IMR-90 (cell line): ENCODE measurements around the gene OBI1. TPM values are rescaled to one million over a fixed set of nuclear protein-coding genes. Genes with fewer than 3 reads are reported as not detected.

Experiments used
- ATAC-seq: fragments of 200-7000 bp; cut with Tn5 transposase; 2 replicates; pipeline ENCODE4 v1.9.1; 2020; ENCODE audit warnings: low read depth, mild to moderate bottlenecking, moderate library complexity
- BruUV-seq: library from RNA; stranded (reverse); fragments of 400-500 nt; replicated peaks from 2 replicates; lab custom pipeline; 2021; lab: Mats Ljungman, UMichigan
- CTCF ChIA-PET: fragments of 300-600 bp; formaldehyde crosslinking; extraction: SDS; loops from one replicate; lab custom pipeline; 2021; ENCODE audit warnings: antibody characterized with exemption; lab: Yijun Ruan, JAX
- POLR2A ChIA-PET: fragments of 300-600 bp; sonication (Branson Sonifier 250); formaldehyde crosslinking; loops from one replicate; lab custom pipeline; 2022; ENCODE audit warnings: antibody characterized with exemption; ENCODE audit not compliant: unreplicated experiment; lab: Charles Lee
- DNase-seq: peaks from one replicate; pipeline ENCODE4 v3.0.0; 2013
- H2AFZ ChIP-seq: replicated peaks from 2 replicates; pipeline ENCODE3; 2013; ENCODE audit warnings: low read length, mild to moderate bottlenecking; ENCODE audit not compliant: poor library complexity
- H2AK5ac ChIP-seq: 2 replicates; pipeline ENCODE4 v1.6.1; 2013; ENCODE audit warnings: low read depth, low read length, inconsistent platforms
- H2AK9ac ChIP-seq: replicated peaks from 2 replicates; pipeline ENCODE3; 2013; ENCODE audit warnings: mild to moderate bottlenecking, low read depth, low read length, moderate library complexity; ENCODE audit not compliant: poor library complexity
- H2BK120ac ChIP-seq: 2 replicates; pipeline ENCODE4 v1.6.1; 2013; ENCODE audit warnings: low read depth, low read length, inconsistent platforms
- H2BK15ac ChIP-seq: 3 replicates; pipeline ENCODE4 v1.6.1; 2013; ENCODE audit warnings: low read depth, low read length, inconsistent platforms
- H2BK20ac ChIP-seq: 2 replicates; pipeline ENCODE4 v1.6.1; 2013; ENCODE audit warnings: low read depth, mild to moderate bottlenecking, inconsistent platforms, low read length, moderate library complexity
- H2BK5ac ChIP-seq: 2 replicates; pipeline ENCODE4 v1.6.1; 2013; ENCODE audit warnings: mild to moderate bottlenecking, low read depth, low read length, inconsistent platforms; ENCODE audit not compliant: poor library complexity, severe bottlenecking
- H3K14ac ChIP-seq: replicated peaks from 2 replicates; pipeline ENCODE4 v1.6.1; 2013; ENCODE audit warnings: low read depth, low read length, inconsistent platforms
- H3K18ac ChIP-seq: 2 replicates; pipeline ENCODE4 v1.6.1; 2013; ENCODE audit warnings: low read depth, low read length, control low read depth
- H3K23ac ChIP-seq: 2 replicates; pipeline ENCODE4 v1.6.1; 2013; ENCODE audit warnings: low read depth, low read length, inconsistent platforms
- H3K27ac ChIP-seq: 2 replicates; pipeline ENCODE4 v1.5.1; 2013; ENCODE audit warnings: mild to moderate bottlenecking, control low read depth, low read length; ENCODE audit not compliant: insufficient read depth
- H3K27me3 ChIP-seq: 2 replicates; pipeline ENCODE4 v1.6.1; 2013; ENCODE audit warnings: low read length; ENCODE audit not compliant: control insufficient read depth, insufficient read depth
- H3K36me3 ChIP-seq: 2 replicates; pipeline ENCODE4 v1.6.1; 2013; ENCODE audit warnings: low read length, mixed read lengths; ENCODE audit not compliant: control insufficient read depth, insufficient read depth
- H3K4ac ChIP-seq: 2 replicates; pipeline ENCODE4 v1.6.1; 2013; ENCODE audit warnings: low read depth, low read length, inconsistent platforms
- H3K4me1 ChIP-seq: 2 replicates; pipeline ENCODE4 v1.6.1; 2013; ENCODE audit warnings: low read length, mixed read lengths; ENCODE audit not compliant: control insufficient read depth, insufficient read depth
- H3K4me2 ChIP-seq: 2 replicates; pipeline ENCODE4 v1.6.1; 2013; ENCODE audit warnings: low read depth, mild to moderate bottlenecking, control low read depth, low read length, moderate library complexity
- H3K4me3 ChIP-seq: 2 replicates; pipeline ENCODE4 v1.5.1; 2013; ENCODE audit warnings: low read depth, mild to moderate bottlenecking, control low read depth, low read length, moderate library complexity; ENCODE audit not compliant: insufficient read depth
- H3K56ac ChIP-seq: 2 replicates; pipeline ENCODE4 v1.6.1; 2013; ENCODE audit warnings: low read length, inconsistent platforms; ENCODE audit not compliant: insufficient read depth; ENCODE audit errors: extremely low read depth
- H3K79me1 ChIP-seq, 2 experiments: 2 replicates each; pipeline ENCODE4 v1.6.1; 2013; ENCODE audit warnings: low read length in 2 of 2, inconsistent platforms in 1 of 2, low read depth in 1 of 2
- H3K9ac ChIP-seq: 2 replicates; pipeline ENCODE4 v1.6.1; 2013; ENCODE audit warnings: low read depth, low read length, control low read depth
- H3K9me1 ChIP-seq: 2 replicates; pipeline ENCODE4 v1.6.1; 2013; ENCODE audit warnings: low read length, inconsistent platforms; ENCODE audit not compliant: insufficient read depth
- H3K9me3 ChIP-seq: 2 replicates; pipeline ENCODE4 v1.6.1; 2013; ENCODE audit warnings: low read length; ENCODE audit not compliant: control insufficient read depth, insufficient read depth
- H4K20me1 ChIP-seq: 2 replicates; pipeline ENCODE4 v1.6.1; 2013; ENCODE audit warnings: low read length, inconsistent platforms; ENCODE audit not compliant: insufficient read depth
- H4K5ac ChIP-seq: 2 replicates; pipeline ENCODE4 v1.6.1; 2013; ENCODE audit warnings: mild to moderate bottlenecking, low read depth, low read length, control low read depth
- H4K8ac ChIP-seq, 2 experiments: 2 replicates each; pipeline ENCODE4 v1.6.1; 2013; ENCODE audit warnings: low read depth in 2 of 2, low read length in 2 of 2, control low read depth in 1 of 2, inconsistent platforms in 1 of 2
- H4K91ac ChIP-seq: 2 replicates; pipeline ENCODE4 v1.6.1; 2013; ENCODE audit warnings: low read depth, low read length, inconsistent platforms; ENCODE audit not compliant: insufficient read depth
- BHLHE40 ChIP-seq: fragments of 150-350 bp; IDR thresholded peaks from 2 replicates; pipeline ENCODE4 v1.6.1; 2016; ENCODE audit warnings: mild to moderate bottlenecking, low read depth, low read length
- CHD1 ChIP-seq: IDR thresholded peaks from 2 replicates; pipeline ENCODE4 v1.6.1; 2012; ENCODE audit warnings: low read depth, low read length, improper control_type of control experiment
- FOS ChIP-seq: fragments of 150-350 bp; IDR thresholded peaks from 2 replicates; pipeline ENCODE4 v1.6.1; 2016; ENCODE audit warnings: low read depth, low read length
- MAFK ChIP-seq: IDR thresholded peaks from 2 replicates; pipeline ENCODE4 v1.6.1; 2012; ENCODE audit warnings: low read depth, low read length, improper control_type of control experiment
- WGBS, 2 experiments: methylation state at CpG; one replicate each; pipeline versions ENCODE4 v1.1.5 to v1.1.7; 2013; ENCODE audit warnings: missing lambda C conversion rate in 2 of 2; ENCODE audit not compliant: insufficient read length in 1 of 2; ENCODE audit errors: extremely low coverage in 2 of 2; 5-methylcytosine and 5-hydroxymethylcytosine counted together
- dilution Hi-C: fragments of 300-500 bp; cut with HindIII; formaldehyde crosslinking; loops from one replicate; pipeline ENCODE4 v1.14.3; 2018; ENCODE audit warnings: low sequenced_read_pairs; ENCODE audit not compliant: unreplicated experiment
- in situ Hi-C: fragments of 300-500 bp; cut with MboI; formaldehyde crosslinking; loops from 3 replicates; pipeline ENCODE4 v1.14.3; 2019; ENCODE audit warnings: low sequenced_read_pairs, inconsistent platforms, mixed read lengths
- intact Hi-C: fragments of 100-400 bp; cut with micrococcal nuclease; formaldehyde crosslinking; loops from 2 replicates; pipeline ENCODE4 v1.10.0; 2022
- polyA plus RNA-seq, 3 experiments: library from polyadenylated mRNA; depleted of rRNA; stranded (reverse); fragments of >200 nt; gene quantifications; 2 replicates each; pipeline ENCODE4 v1.2.3, GENCODE V29; 2012; ENCODE audit warnings: low replicate concordance in 1 of 3
- total RNA-seq: library from RNA; depleted of rRNA; stranded (reverse); fragments of >200 nt; gene quantifications from 2 replicates; pipeline ENCODE4 v1.2.3, GENCODE V29; 2012
- TF ChIP-seq, protein P1 (sequence below): conservative IDR thresholded peaks from 2 replicates; pipeline ENCODE4 v1.5.1; 2012; ENCODE audit warnings: mild to moderate bottlenecking, low read depth, low read length, improper control_type of control experiment

Gene OBI1
- total and polyA plus RNA-seq, 2 of the 4 experiments (the other 2 are of a cell fraction) = 4.4 to 11.8 TPM

DNA sequence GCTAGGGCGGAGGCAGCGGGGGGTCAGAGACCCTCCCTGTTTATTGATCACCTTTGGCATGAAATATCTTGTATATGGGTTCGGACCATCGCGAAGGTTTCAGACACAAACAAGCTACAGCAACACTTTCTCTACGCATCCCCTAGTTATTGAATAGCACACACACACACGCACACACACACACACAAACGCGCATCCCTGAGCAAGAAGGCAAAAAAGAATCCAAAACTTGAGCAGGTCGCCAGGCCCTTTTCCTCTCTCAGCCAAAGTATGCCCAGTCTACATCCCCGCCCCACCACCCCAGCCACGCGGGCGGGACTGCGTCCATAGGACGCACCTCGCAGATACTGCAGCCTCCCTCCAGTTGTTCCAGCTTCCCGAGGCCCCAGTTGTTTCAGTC is 71.6 kb downstream of the OBI1 start:
- no peak overlapping the region for H3K56ac ChIP-seq
- H3K14ac ChIP-seq = no peak overlapping the region
- no peak overlapping the region for H3K18ac ChIP-seq
- no peak overlapping the region for H2BK120ac ChIP-seq
- H3K4me3 ChIP-seq = no peak overlapping the region
- no peaks in the 10 kb centered on the region for H3K9me3 ChIP-seq
- WGBS, 2 experiments = 19% methylated on average over 10 of the region's 18 CpGs; no CpG with 5 or more reads in 1 of the 2 experiments
- H4K20me1 ChIP-seq = no peaks in the 10 kb centered on the region
- H3K4ac ChIP-seq = no peak overlapping the region
- H2AK9ac ChIP-seq = no peak overlapping the region
- no peak overlapping the region for H3K27ac ChIP-seq
- dilution Hi-C loops = no loop called here
- H2AFZ ChIP-seq = no peak overlapping the region
- H2BK5ac ChIP-seq = no peak overlapping the region
- H3K79me1 ChIP-seq = no peaks in the 10 kb centered on the region
- no peak for DNase-seq
- BruUV-seq = no TSS peak
- in situ Hi-C loops = loop anchor here (25.0 kb wide), 1 partner anchor 450 kb away; no protein-coding TSS in a partner anchor
- H3K23ac ChIP-seq = no peak overlapping the region
- no peaks in the 10 kb centered on the region for H3K4me1 ChIP-seq
- no peak overlapping the region for H4K5ac ChIP-seq
- no peak overlapping the region for H4K8ac ChIP-seq
- peaks cover 28% of the 10 kb centered on the region for H3K27me3 ChIP-seq
- ChIA-PET CTCF (no interaction called here), POLR2A (no interaction called here)
- ATAC-seq = no peak
- no peak overlapping the region for H4K91ac ChIP-seq
- no peaks in the 10 kb centered on the region for H3K9me1 ChIP-seq
- H3K36me3 ChIP-seq = no peaks in the 10 kb centered on the region
- H3K4me2 ChIP-seq = no peak overlapping the region; the same call in 1 of the 2 replicates
- H2BK15ac ChIP-seq = no peak overlapping the region
- intact Hi-C loops = loop anchor here (10.0 kb wide), 1 partner anchor 453 kb away; no protein-coding TSS in a partner anchor
- TF ChIP-seq CHD1 (no peak), FOS (no peak), MAFK (no peak), BHLHE40 (no peak)
- TF ChIP-seq, protein P1, sequence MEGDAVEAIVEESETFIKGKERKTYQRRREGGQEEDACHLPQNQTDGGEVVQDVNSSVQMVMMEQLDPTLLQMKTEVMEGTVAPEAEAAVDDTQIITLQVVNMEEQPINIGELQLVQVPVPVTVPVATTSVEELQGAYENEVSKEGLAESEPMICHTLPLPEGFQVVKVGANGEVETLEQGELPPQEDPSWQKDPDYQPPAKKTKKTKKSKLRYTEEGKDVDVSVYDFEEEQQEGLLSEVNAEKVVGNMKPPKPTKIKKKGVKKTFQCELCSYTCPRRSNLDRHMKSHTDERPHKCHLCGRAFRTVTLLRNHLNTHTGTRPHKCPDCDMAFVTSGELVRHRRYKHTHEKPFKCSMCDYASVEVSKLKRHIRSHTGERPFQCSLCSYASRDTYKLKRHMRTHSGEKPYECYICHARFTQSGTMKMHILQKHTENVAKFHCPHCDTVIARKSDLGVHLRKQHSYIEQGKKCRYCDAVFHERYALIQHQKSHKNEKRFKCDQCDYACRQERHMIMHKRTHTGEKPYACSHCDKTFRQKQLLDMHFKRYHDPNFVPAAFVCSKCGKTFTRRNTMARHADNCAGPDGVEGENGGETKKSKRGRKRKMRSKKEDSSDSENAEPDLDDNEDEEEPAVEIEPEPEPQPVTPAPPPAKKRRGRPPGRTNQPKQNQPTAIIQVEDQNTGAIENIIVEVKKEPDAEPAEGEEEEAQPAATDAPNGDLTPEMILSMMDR = no peak
- H3K9ac ChIP-seq = no peak overlapping the region
- H2AK5ac ChIP-seq = no peak overlapping the region
- no peak overlapping the region for H2BK20ac ChIP-seq
